GM12878 (cell line): ENCODE data around the gene SNAPC4.
A peak's percentile ranks its signal among the peaks of the same experiment; 100 is the strongest.

Source experiments
- CTCF ChIP-seq, 3 experiments: IDR thresholded peaks in 2 of 3; conservative IDR thresholded peaks in 1 of 3; 2 replicates each; pipeline ENCODE4 v1.5.1; 2011; ENCODE audit warnings: low read depth in 3 of 3, low read length in 3 of 3, mild to moderate bottlenecking in 3 of 3, control low read depth in 2 of 3, moderate library complexity in 2 of 3, inconsistent platforms in 1 of 3, mixed read lengths in 1 of 3; ENCODE audit not compliant: control insufficient read depth in 2 of 3, insufficient read depth in 1 of 3; ENCODE audit errors: extremely low read depth in 1 of 3
- CUX1 ChIP-seq: IDR thresholded peaks from 2 replicates; pipeline ENCODE4 v1.6.1; 2012; ENCODE audit warnings: improper control_type of control experiment, low read depth, low read length; ENCODE audit not compliant: insufficient replicate concordance
- EZH2 ChIP-seq: IDR thresholded peaks from 2 replicates; pipeline ENCODE4 v1.6.1; 2012; ENCODE audit warnings: low read depth, mild to moderate bottlenecking, control low read depth, inconsistent platforms, low read length, borderline replicate concordance; ENCODE audit not compliant: control insufficient read depth
- JUND ChIP-seq: IDR thresholded peaks from 2 replicates; pipeline ENCODE4 v1.6.1; 2012; ENCODE audit warnings: low read depth, mild to moderate bottlenecking, low read length, improper control_type of control experiment, moderate library complexity
- LARP7 ChIP-seq: fragments of 450-650 bp; IDR thresholded peaks from 2 replicates; pipeline ENCODE4 v1.6.1; 2017; ENCODE audit warnings: mild to moderate bottlenecking
- POLR2A ChIP-seq: IDR thresholded peaks from 2 replicates; pipeline ENCODE4 v1.6.1; 2011; ENCODE audit warnings: low read depth, mild to moderate bottlenecking, low read length
- RBBP5 ChIP-seq: fragments of 200-600 bp; sonication (generic); conservative IDR thresholded peaks from 2 replicates; pipeline ENCODE4 v1.6.1; 2016
- TAF1 ChIP-seq: IDR thresholded peaks from 2 replicates; pipeline ENCODE4 v1.6.1; 2011; ENCODE audit warnings: mild to moderate bottlenecking, low read depth, low read length, borderline replicate concordance
- ZNF217 ChIP-seq: fragments of 450-650 bp; IDR thresholded peaks from 2 replicates; pipeline ENCODE4 v1.6.1; 2017; ENCODE audit warnings: antibody characterized with exemption, mild to moderate bottlenecking

GRCh38 chr9:136376457-136376856 lies 23.5 kb downstream of the SNAPC4 start:
- no peak for TF ChIP-seq ZNF217
- no peak for TF ChIP-seq CUX1
- no peak for TF ChIP-seq RBBP5
- no peak for TF ChIP-seq EZH2
- TF ChIP-seq JUND: no peak
- peak; percentile 55 for TF ChIP-seq POLR2A
- TF ChIP-seq CTCF (IDR thresholded peaks at IDR 0.05 in 2 of 3, conservative IDR thresholded peaks at IDR 0.05 in 1 of 3; ENCODE audit: control insufficient read depth in 2 of 3, extremely low read depth in 1 of 3, insufficient read depth in 1 of 3, low read depth in 3 of 3, low read length in 3 of 3): no peak
- TF ChIP-seq LARP7: no peak
- no peak for TF ChIP-seq TAF1
